DOHH2 (cell line): Measurements from ENCODE around the gene GPR173.

ENCODE experiments used
- CTCF ChIP-seq: fragments of 200-600 bp; sonication (generic); IDR thresholded peaks from one replicate; pipeline ENCODE4 v1.5.1; 2014; ENCODE audit warnings: antibody characterized with exemption, mild to moderate bottlenecking, low read depth, low read length; ENCODE audit not compliant: poor library complexity, severe bottlenecking
- EZH2phosphoT487 ChIP-seq: fragments of 200-600 bp; sonication (generic); IDR thresholded peaks from 2 replicates; pipeline ENCODE4 v1.6.1; 2017; ENCODE audit warnings: borderline replicate concordance, mild to moderate bottlenecking, antibody characterized with exemption, low read length, moderate library complexity, mixed read lengths

- no peak for TF ChIP-seq CTCF
- TF ChIP-seq EZH2phosphoT487: no peak
These were observed 24.6 kb downstream of the GPR173 start for GRCh38 chrX:53073115-53073586.
